Endodermal cell (in vitro differentiated cells): Measurements from ENCODE around the gene CCSER1. TPM values are rescaled to one million over a fixed set of nuclear protein-coding genes. Genes with fewer than 3 reads are reported as not detected.

Source experiments
- DNase-seq: peaks from one replicate; pipeline ENCODE4 v3.0.0-alpha.2; 2017
- H3K27ac ChIP-seq: 2 replicates; pipeline ENCODE4 v1.5.1; 2013; ENCODE audit warnings: mild to moderate bottlenecking, low read depth, low read length, moderate library complexity
- H3K27me3 ChIP-seq: 2 replicates; pipeline ENCODE4 v1.6.1; 2013; ENCODE audit warnings: mild to moderate bottlenecking, low read length, moderate library complexity; ENCODE audit not compliant: insufficient read depth, control insufficient read depth, poor library complexity, severe bottlenecking
- H3K36me3 ChIP-seq: 2 replicates; pipeline ENCODE4 v1.7.0; 2013; ENCODE audit warnings: mild to moderate bottlenecking, low read length, moderate library complexity; ENCODE audit not compliant: control insufficient read depth, insufficient read depth
- H3K4me1 ChIP-seq: one replicate; pipeline ENCODE4 v1.7.0; 2013; ENCODE audit warnings: low read length; ENCODE audit not compliant: control insufficient read depth, insufficient read depth
- H3K4me3 ChIP-seq: 2 replicates; pipeline ENCODE4 v1.5.1; 2013; ENCODE audit warnings: mild to moderate bottlenecking, low read length, moderate library complexity
- H3K9ac ChIP-seq: 2 replicates; pipeline ENCODE4 v1.6.1; 2013; ENCODE audit warnings: mild to moderate bottlenecking, low read length, moderate library complexity; ENCODE audit not compliant: poor library complexity, severe bottlenecking; ENCODE audit errors: extremely low read depth
- H3K9me3 ChIP-seq: 2 replicates; pipeline ENCODE4 v1.6.1; 2013; ENCODE audit warnings: mild to moderate bottlenecking, low read length, moderate library complexity; ENCODE audit not compliant: control insufficient read depth
- H3K27ac Mint-ChIP-seq: 2 replicates; pipeline ENCODE4 v1.8.0; 2020; ENCODE audit warnings: mixed read lengths
- H3K27me3 Mint-ChIP-seq: 2 replicates; pipeline ENCODE4 v1.8.0; 2021; ENCODE audit warnings: mild to moderate bottlenecking, mixed read lengths; ENCODE audit not compliant: insufficient read depth
- H3K36me3 Mint-ChIP-seq: 2 replicates; pipeline ENCODE4 v1.8.0; 2020; ENCODE audit warnings: low read depth, mixed read lengths
- H3K4me1 Mint-ChIP-seq: 2 replicates; pipeline ENCODE4 v1.8.0; 2020; ENCODE audit warnings: mixed read lengths
- H3K4me3 Mint-ChIP-seq: 2 replicates; pipeline ENCODE4 v1.8.0; 2020; ENCODE audit warnings: mild to moderate bottlenecking, moderate library complexity, mixed read lengths
- H3K9me3 Mint-ChIP-seq: 2 replicates; pipeline ENCODE4 v1.8.0; 2020; ENCODE audit warnings: mild to moderate bottlenecking, mixed read lengths
- CTCF ChIP-seq: fragments of 200-600 bp; sonication (generic); conservative IDR thresholded peaks from 2 replicates; pipeline ENCODE4 v1.5.0; 2021; ENCODE audit warnings: antibody characterized with exemption, mild to moderate bottlenecking
- WGBS, 2 experiments: methylation state at CpG; one replicate each; pipeline versions ENCODE4 v1.1.5 to v1.1.7; 2013; ENCODE audit warnings: missing lambda C conversion rate in 2 of 2, mixed read lengths in 1 of 2; ENCODE audit not compliant: insufficient coverage in 1 of 2, insufficient read length in 1 of 2; 5-methylcytosine and 5-hydroxymethylcytosine counted together
- total RNA-seq, 2 donors: library from RNA; stranded (reverse); fragmentation: NEBNext Ultra II Directional in 1 of 2; extraction: Animal tissue kit (Norgen Biotek cat#: 25700) in 1 of 2; gene quantifications; 2 replicates in 1 of 2; 3 replicates in 1 of 2; pipeline ENCODE4 v1.2.1, GENCODE V29; 2021

Gene CCSER1
- total RNA-seq, 2 donors from 2014 or later: 1.1 to 2.2 TPM

DNA sequence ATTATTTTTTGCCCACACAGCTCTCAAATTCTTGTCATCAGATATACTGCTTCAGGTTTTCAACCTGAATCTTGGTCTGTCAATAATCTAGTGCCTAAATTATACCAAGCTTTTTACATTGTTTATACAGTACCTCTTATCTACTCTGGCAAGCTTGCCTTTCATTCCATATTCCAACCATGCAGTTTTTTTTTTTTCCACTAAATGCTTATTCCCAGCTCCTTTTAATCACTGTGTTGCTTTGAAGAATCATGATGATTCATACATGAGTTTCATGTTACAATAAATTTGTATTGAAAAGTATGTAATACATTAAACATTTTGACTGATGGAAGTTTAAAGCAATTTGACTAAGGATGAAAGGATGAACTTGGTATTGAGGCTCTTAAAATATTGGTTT lies 949.0 kb downstream of the CCSER1 start:
- DNase-seq: no peak
- H3K27ac ChIP-seq: no peak overlapping the region
- H3K4me3 Mint-ChIP-seq: no peak overlapping the region
- H3K4me3 ChIP-seq: no peak overlapping the region
- TF ChIP-seq CTCF: no peak
- H3K36me3 ChIP-seq: no peaks in the 10 kb centered on the region
- no peaks in the 10 kb centered on the region for H3K27me3 ChIP-seq
- H3K4me1 Mint-ChIP-seq: no peaks in the 10 kb centered on the region
- peaks cover 37% of the 10 kb centered on the region for H3K9me3 Mint-ChIP-seq
- H3K36me3 Mint-ChIP-seq: peaks cover 3% of the 10 kb centered on the region
- H3K9me3 ChIP-seq: peaks cover 22% of the 10 kb centered on the region
- H3K9ac ChIP-seq: no peak overlapping the region
- no peaks in the 10 kb centered on the region for H3K4me1 ChIP-seq
- H3K27me3 Mint-ChIP-seq: no peaks in the 10 kb centered on the region
- no peak overlapping the region for H3K27ac Mint-ChIP-seq

GRCh38 chr4:91085961-91086360 lies 958.8 kb downstream of the CCSER1 start:
- DNase-seq: no peak
- H3K4me1 ChIP-seq: no peaks in the 10 kb centered on the region
- no peak overlapping the region for H3K4me3 ChIP-seq
- no peak overlapping the region for H3K27ac ChIP-seq
- H3K27me3 ChIP-seq: no peaks in the 10 kb centered on the region
- no peaks in the 10 kb centered on the region for H3K27me3 Mint-ChIP-seq
- H3K36me3 Mint-ChIP-seq: no peaks in the 10 kb centered on the region
- TF ChIP-seq CTCF: no peak
- H3K9me3 ChIP-seq: no peaks in the 10 kb centered on the region
- peaks cover 7% of the 10 kb centered on the region for H3K4me1 Mint-ChIP-seq
- peaks cover 9% of the 10 kb centered on the region for H3K9me3 Mint-ChIP-seq
- 56 to 81% methylated on average over 2 of the region's 2 CpGs for WGBS, 2 experiments
- no peak overlapping the region for H3K27ac Mint-ChIP-seq
- H3K9ac ChIP-seq: no peak overlapping the region
- no peaks in the 10 kb centered on the region for H3K36me3 ChIP-seq
- H3K4me3 Mint-ChIP-seq: no peak overlapping the region

DNA sequence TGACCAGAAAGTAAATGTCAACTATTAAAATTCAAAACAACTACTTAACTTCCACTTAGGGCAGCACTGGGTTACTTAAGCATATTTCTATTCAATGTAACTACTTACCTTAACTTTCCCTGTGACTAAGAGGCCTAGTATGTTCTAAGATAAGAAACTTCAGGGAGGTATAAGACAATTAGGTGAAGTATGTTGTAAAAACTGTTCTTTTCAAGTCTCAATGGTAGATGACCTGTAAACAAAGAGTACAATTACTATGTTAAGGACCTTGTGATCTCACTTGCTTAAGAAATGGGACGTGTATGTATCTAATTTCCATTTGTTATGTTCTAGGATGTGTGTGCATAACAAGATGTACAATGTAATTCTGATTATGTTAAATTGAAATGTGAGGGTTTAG lies 960.5 kb downstream of the CCSER1 start:
- H3K27me3 Mint-ChIP-seq: no peaks in the 10 kb centered on the region
- no peak overlapping the region for H3K4me3 Mint-ChIP-seq
- H3K4me1 ChIP-seq: no peaks in the 10 kb centered on the region
- H3K36me3 ChIP-seq: no peaks in the 10 kb centered on the region
- H3K36me3 Mint-ChIP-seq: no peaks in the 10 kb centered on the region
- WGBS, 2 experiments: 62 to 83% methylated on average over 1 of the region's 1 CpG
- no peak overlapping the region for H3K9ac ChIP-seq
- H3K4me3 ChIP-seq: no peak overlapping the region
- H3K4me1 Mint-ChIP-seq: peaks cover 7% of the 10 kb centered on the region
- TF ChIP-seq CTCF: no peak
- H3K27ac Mint-ChIP-seq: peak overlapping the region; percentile 23
- DNase-seq: no peak
- no peaks in the 10 kb centered on the region for H3K9me3 ChIP-seq
- no peaks in the 10 kb centered on the region for H3K27me3 ChIP-seq
- H3K27ac ChIP-seq: no peak overlapping the region
- H3K9me3 Mint-ChIP-seq: peaks cover 2% of the 10 kb centered on the region
